Purkinje cell (primary cell): ENCODE results near the gene RNASEH1. TPM values are rescaled to one million over a fixed set of nuclear protein-coding genes. Genes with fewer than 3 reads are reported as not detected.

Experiments
- polyA plus RNA-seq: library from polyadenylated mRNA; unstranded; fragments of >200 nt; fragmentation: Nextera tagmentation; gene quantifications from 2 replicates; pipeline ENCODE4 v1.2.1, GENCODE V29; 2014

RNASEH1 gene, protein sequence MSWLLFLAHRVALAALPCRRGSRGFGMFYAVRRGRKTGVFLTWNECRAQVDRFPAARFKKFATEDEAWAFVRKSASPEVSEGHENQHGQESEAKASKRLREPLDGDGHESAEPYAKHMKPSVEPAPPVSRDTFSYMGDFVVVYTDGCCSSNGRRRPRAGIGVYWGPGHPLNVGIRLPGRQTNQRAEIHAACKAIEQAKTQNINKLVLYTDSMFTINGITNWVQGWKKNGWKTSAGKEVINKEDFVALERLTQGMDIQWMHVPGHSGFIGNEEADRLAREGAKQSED
- 13.4 and 18.8 TPM in 2 replicates for polyA plus RNA-seq

DNA sequence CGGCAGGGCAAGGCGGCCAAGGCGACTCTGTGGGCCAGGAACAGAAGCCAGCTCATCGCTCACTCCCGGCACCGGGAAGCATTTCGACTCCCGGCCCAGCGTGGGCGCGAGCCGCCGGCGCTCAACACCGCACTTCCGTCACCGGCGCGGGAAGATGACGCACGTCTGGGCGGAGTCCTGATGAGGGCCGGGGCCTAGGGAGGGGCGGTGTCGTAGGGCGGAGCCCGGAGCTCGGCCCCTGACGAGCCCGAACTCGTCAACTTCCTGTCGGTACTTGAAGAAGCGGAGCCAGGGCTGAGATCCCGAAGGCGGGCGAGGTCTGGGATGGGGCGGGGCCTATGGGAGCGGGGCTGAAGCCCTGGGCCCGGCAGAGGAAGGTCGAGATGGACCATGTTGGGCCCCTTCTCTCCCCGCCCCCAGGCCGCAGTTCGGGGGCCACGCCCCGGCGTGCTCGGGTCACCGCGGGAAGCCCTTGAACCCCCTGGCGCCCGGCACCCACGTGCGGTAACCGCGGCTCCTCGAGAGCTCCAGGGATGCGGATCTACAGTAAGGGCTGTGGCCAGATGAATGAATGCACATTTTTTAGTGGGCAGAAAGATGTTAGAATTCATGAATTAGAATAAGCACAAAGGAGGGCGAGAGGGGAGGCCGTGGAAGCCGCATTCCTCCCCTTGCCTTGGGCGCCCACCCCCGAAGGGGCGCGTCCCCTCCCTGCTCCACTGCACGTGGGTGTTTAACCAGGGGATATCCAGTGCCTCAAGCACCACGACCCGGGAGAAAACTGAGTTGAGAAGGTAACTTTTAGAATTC lies at the start of gene RNASEH1:
TSS of gene RNASEH1 (minus strand) at position 129 of the 810 bp plus-strand sequence. CDS start at position 56, 73 bp downstream.

DNA sequence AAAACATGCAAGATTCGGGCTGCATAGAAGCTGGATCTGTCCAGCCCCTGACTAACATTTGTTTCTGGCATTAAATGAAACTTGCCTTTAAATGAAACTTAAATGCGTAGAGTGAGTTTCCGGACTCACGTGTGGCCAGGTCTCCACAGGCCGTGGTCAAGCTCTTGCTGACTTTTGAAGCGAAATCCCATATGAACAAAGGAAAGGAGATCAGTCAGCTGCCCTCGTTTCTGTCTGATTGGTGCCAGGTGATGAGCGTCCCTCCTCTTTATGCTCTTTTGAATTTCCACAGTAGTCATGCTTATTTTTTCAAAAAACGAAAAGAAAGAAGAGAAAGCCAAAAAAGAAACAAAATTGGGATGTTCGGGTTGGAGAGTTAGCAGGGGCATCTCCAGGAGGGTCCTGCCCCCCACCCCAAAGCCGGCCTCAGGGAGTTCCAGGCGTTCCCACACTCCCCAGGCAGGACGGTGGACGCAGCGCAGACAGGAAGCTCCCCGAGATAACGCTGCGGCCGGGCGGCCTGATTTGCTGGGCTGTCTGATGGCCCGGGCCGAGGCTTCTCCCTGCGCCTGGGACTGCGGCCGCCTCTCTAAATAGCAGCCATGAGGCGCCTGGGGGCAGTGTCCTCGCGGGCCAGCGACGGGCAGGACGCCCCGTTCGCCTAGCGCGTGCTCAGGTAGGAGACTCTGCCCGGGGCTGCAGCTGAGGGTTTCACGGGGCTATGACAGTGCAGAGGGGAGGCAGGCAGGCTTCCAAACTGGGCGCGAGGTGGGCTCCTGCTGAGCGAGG lies 36.6 kb upstream of the RNASEH1 start, which contains the start of gene COLEC11:
TSS of gene COLEC11 (plus strand) at position 620 of the 789 bp plus-strand sequence. CDS start 9,229 bp downstream, outside the sequence.

DNA sequence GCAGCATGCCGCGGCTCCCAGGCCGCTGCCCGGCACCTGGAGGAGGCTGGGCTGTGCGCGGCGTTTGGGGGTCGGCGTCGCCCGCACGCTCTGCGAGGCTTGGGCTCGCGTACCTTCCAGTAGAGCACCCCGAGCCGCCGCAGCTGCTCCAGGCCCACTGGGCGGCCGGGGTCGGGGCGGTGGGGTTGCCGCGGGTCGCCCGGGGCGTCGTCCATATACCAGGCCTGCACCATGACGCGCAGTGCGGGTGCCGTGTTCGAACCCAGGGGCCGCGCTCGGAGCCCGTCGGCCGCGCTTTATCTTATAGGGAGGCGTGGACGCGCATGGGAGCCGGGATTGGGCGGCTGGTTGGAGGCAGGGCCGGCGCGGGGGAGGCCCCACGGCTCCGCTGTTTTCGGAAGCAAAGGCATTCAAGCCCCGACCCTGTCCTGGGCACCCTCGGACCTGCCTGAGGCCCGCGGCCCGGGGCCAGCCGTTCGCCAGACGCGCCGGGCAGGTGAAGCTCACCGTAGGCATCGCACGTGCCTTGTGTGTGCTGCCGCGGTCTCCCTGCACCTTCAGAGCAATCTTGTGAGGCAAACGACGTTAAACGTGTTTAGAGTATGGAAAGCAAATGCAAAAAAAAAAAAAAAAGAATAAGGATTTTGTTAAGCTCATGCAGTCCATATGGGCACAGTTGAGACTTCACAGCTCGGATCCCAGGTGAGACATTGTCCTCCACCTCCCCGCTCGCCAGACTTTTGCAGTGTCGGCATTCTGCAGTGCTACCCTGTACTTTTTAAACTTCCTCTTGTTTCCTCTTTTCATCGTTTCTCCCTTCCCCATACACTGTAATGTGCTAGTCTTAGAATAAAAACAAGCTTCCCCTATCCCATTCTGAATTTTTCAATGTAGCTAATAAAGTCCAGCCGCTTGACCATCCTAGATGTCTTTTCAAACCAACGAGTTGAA lies 38.6 kb downstream of the RNASEH1 start, which contains the start of gene ADI1:
TSS of gene ADI1 (minus strand) at position 277 of the 951 bp plus-strand sequence. CDS start at position 233, 44 bp downstream.

Other genes starting within 250 kb of the RNASEH1 start
- 106 and 111 TPM in 2 replicates for gene EIPR1, start 180.5 kb downstream of the RNASEH1 start, polyA plus RNA-seq
- 81.8 and 144 TPM in 2 replicates for gene TRAPPC12, start 178.6 kb downstream of the RNASEH1 start, polyA plus RNA-seq
- 17.0 and 28.9 TPM in 2 replicates for gene ADI1, start 38.8 kb downstream of the RNASEH1 start, polyA plus RNA-seq
- gene RPS7, start 16.9 kb upstream of the RNASEH1 start, polyA plus RNA-seq: 591 and 595 TPM in 2 replicates
- gene COLEC11, start 36.8 kb upstream of the RNASEH1 start, polyA plus RNA-seq: 28.0 and 46.8 TPM in 2 replicates
- 0.78 and 1.5 TPM in 2 replicates for gene ALLC, start 99.9 kb upstream of the RNASEH1 start, polyA plus RNA-seq
- gene DCDC2C, start 145.2 kb upstream of the RNASEH1 start, polyA plus RNA-seq: not detected in 2 replicates